SK-N-SH (cell line): ENCODE measurements around the gene MESP1.

Experiments used
- CTCF ChIP-seq: fragments of 200-600 bp; sonication (generic); IDR thresholded peaks from 2 replicates; pipeline ENCODE4 v1.6.1; 2017; ENCODE audit warnings: antibody characterized with exemption, mild to moderate bottlenecking, moderate library complexity
- EP300 ChIP-seq, 2 experiments: IDR thresholded peaks; 2 replicates each; pipeline versions ENCODE4 v1.4.0 to v1.6.1; 2012; ENCODE audit warnings: borderline replicate concordance in 1 of 2, low read depth in 1 of 2, low read length in 1 of 2
- EZH2phosphoT487 ChIP-seq: fragments of 200-600 bp; sonication (generic); IDR thresholded peaks from 2 replicates; pipeline ENCODE4 v1.6.1; 2017; ENCODE audit warnings: low read depth, mixed run types, mild to moderate bottlenecking, antibody characterized with exemption, moderate library complexity, borderline replicate concordance
- FOXM1 ChIP-seq: IDR thresholded peaks from 2 replicates; pipeline ENCODE4 v1.4.0; 2012; ENCODE audit warnings: low read depth, mild to moderate bottlenecking
- GABPA ChIP-seq: IDR thresholded peaks from 2 replicates; pipeline ENCODE4 v1.4.0; 2012; ENCODE audit warnings: low read depth, mild to moderate bottlenecking
- MAX ChIP-seq: IDR thresholded peaks from 2 replicates; pipeline ENCODE4 v1.4.0; 2012; ENCODE audit warnings: low read depth
- NRF1 ChIP-seq: IDR thresholded peaks from 2 replicates; pipeline ENCODE4 v1.6.1; 2012; ENCODE audit warnings: low read depth, mild to moderate bottlenecking, low read length
- RAD21 ChIP-seq: IDR thresholded peaks from 2 replicates; pipeline ENCODE4 v1.6.1; 2012; ENCODE audit warnings: mild to moderate bottlenecking, low read length
- RCOR1 ChIP-seq: fragments of 150-350 bp; IDR thresholded peaks from 2 replicates; pipeline ENCODE4 v1.6.1; 2017; ENCODE audit warnings: antibody characterized with exemption, low read length
- SMC3 ChIP-seq: IDR thresholded peaks from 2 replicates; pipeline ENCODE4 v1.6.1; 2012; ENCODE audit warnings: low read depth, low read length, improper control_type of control experiment
- TCF12 ChIP-seq: IDR thresholded peaks from 2 replicates; pipeline ENCODE4 v1.4.0; 2012
- TEAD4 ChIP-seq: IDR thresholded peaks from 2 replicates; pipeline ENCODE4 v1.4.0; 2012; ENCODE audit warnings: mild to moderate bottlenecking, borderline replicate concordance; ENCODE audit not compliant: insufficient read depth
- USF2 ChIP-seq: fragments of 150-350 bp; IDR thresholded peaks from 2 replicates; pipeline ENCODE4 v1.6.1; 2017; ENCODE audit warnings: antibody characterized with exemption, low read length, low read depth, borderline replicate concordance
- ZBTB33 ChIP-seq: IDR thresholded peaks from 2 replicates; pipeline ENCODE4 v1.4.0; 2012; ENCODE audit warnings: low read depth, borderline replicate concordance

GRCh38 chr15:89746386-89746780 is 4.7 kb downstream of the MESP1 start:
- TF ChIP-seq EZH2phosphoT487 (no peak), TCF12 (no peak), CTCF (no peak), MAX (no peak), GABPA (no peak), SMC3 (no peak), EP300 (IDR thresholded peaks at IDR 0.05; ENCODE audit: borderline replicate concordance in 1 of 2, low read depth in 1 of 2, low read length in 1 of 2) (no peak), RAD21 (no peak), USF2 (no peak), ZBTB33 (no peak), TEAD4 (no peak), RCOR1 (no peak), NRF1 (no peak), FOXM1 (no peak)
